HCT116 (cell line): ENCODE results near the gene RFX1. TPM values are rescaled to one million over a fixed set of nuclear protein-coding genes. Genes with fewer than 3 reads are reported as not detected.

Experiments
- ATAC-seq: fragments of 200-7000 bp; cut with Tn5 transposase; 2 replicates; pipeline ENCODE4 v1.9.1; 2020; ENCODE audit warnings: mild to moderate bottlenecking, moderate library complexity
- BruUV-seq: library from RNA; stranded (reverse); fragments of 400-500 nt; replicated peaks from 2 replicates; lab custom pipeline; 2021; lab: Mats Ljungman, UMichigan
- CTCF ChIA-PET: fragments of 300-600 bp; sonication (Branson Sonifier 250); formaldehyde crosslinking; loops from one replicate; lab custom pipeline; 2021; ENCODE audit warnings: antibody characterized with exemption; lab: Charles Lee
- POLR2A ChIA-PET: fragments of 300-600, 350-600 bp; sonication (Branson Sonifier 250); formaldehyde crosslinking; loops from one replicate; lab custom pipeline; 2021; ENCODE audit warnings: antibody characterized with exemption; lab: Charles Lee
- RAD21 ChIA-PET, 2 experiments: fragments of 300-600 bp; sonication (Branson Sonifier 250); formaldehyde crosslinking; loops; one replicate each; lab custom pipeline; 2023; ENCODE audit warnings: low total read pairs in 2 of 2; ENCODE audit not compliant: uncharacterized antibody in 2 of 2, unreplicated experiment in 2 of 2, low non-redundant PET in 1 of 2; lab: Charles Lee
- DNase-seq: peaks from one replicate; pipeline ENCODE4 v3.0.0-alpha.2; 2010; ENCODE audit warnings: low read depth, low spot score
- H2AFZ ChIP-seq: fragments of 200-600 bp; shearing (Covaris generic), sonication (generic); 2 replicates; pipeline ENCODE4 v1.6.1; 2017; ENCODE audit warnings: low read depth, mixed run types, mixed read lengths, antibody characterized with exemption, low read length; ENCODE audit not compliant: poor library complexity, severe bottlenecking
- H3K27ac ChIP-seq: 2 replicates; pipeline ENCODE4 v1.5.1; 2012; ENCODE audit warnings: low read depth, low read length
- H3K27me3 ChIP-seq: fragments of 200-600 bp; sonication (generic); 2 replicates; pipeline ENCODE4 v1.6.1; 2016; ENCODE audit warnings: mixed run types, low read length, mixed read lengths; ENCODE audit not compliant: insufficient read depth
- H3K36me3 ChIP-seq, 2 experiments: fragments of 200-500 bp in 1 of 2; fragments of 200-600 bp in 1 of 2; sonication (Bioruptor generic) in 1 of 2; sonication (generic) in 1 of 2; 2 replicates each; pipeline versions ENCODE4 v1.5.1 to v1.6.1; 2014 to 2016; ENCODE audit warnings: low read length in 2 of 2, inconsistent platforms in 1 of 2, mixed read lengths in 1 of 2, mixed run types in 1 of 2; ENCODE audit not compliant: insufficient read depth in 2 of 2, control insufficient read depth in 1 of 2
- H3K4me1 ChIP-seq, 2 experiments: fragments of 200-600 bp in 1 of 2; sonication (generic) in 1 of 2; 2 replicates each; pipeline versions ENCODE4 v1.5.1 to v1.6.1; 2012 to 2017; ENCODE audit warnings: low read length in 2 of 2, inconsistent platforms in 1 of 2, mild to moderate bottlenecking in 1 of 2, mixed read lengths in 1 of 2, mixed run types in 1 of 2, moderate library complexity in 1 of 2; ENCODE audit not compliant: insufficient read depth in 2 of 2, control insufficient read depth in 1 of 2
- H3K4me2 ChIP-seq: fragments of 200-600 bp; sonication (generic); 2 replicates; pipeline ENCODE4 v1.6.1; 2017; ENCODE audit warnings: mixed run types, low read length, mixed read lengths
- H3K4me3 ChIP-seq, 2 experiments: fragments of 200-600 bp in 1 of 2; sonication (generic) in 1 of 2; replicated peaks in 1 of 2; 2 replicates each; pipeline ENCODE4 v1.5.1; 2011 to 2016; ENCODE audit warnings: low read length in 2 of 2, control low read depth in 1 of 2, low read depth in 1 of 2, mild to moderate bottlenecking in 1 of 2, mixed read lengths in 1 of 2, mixed run types in 1 of 2
- H3K79me2 ChIP-seq: fragments of 200-600 bp; sonication (generic); 2 replicates; pipeline ENCODE4 v1.6.1; 2017; ENCODE audit warnings: mild to moderate bottlenecking, mixed run types, low read length, moderate library complexity, mixed read lengths; ENCODE audit not compliant: insufficient read depth
- H3K9ac ChIP-seq: fragments of 200-600 bp; sonication (generic); 2 replicates; pipeline ENCODE4 v1.6.1; 2016; ENCODE audit warnings: low read length, mixed read lengths
- H3K9me2 ChIP-seq: fragments of 200-600 bp; sonication (generic), shearing (Covaris generic); 2 replicates; pipeline ENCODE4 v1.6.1; 2017; ENCODE audit warnings: mixed run types, mild to moderate bottlenecking, moderate library complexity; ENCODE audit not compliant: insufficient read depth
- H3K9me3 ChIP-seq, 2 experiments: fragments of 200-500 bp in 1 of 2; fragments of 200-600 bp in 1 of 2; sonication (Bioruptor generic) in 1 of 2; sonication (generic) in 1 of 2; 2 replicates each; pipeline ENCODE4 v1.6.1; 2014 to 2017; ENCODE audit warnings: low read length in 2 of 2, mixed read lengths in 2 of 2, inconsistent platforms in 1 of 2, low read depth in 1 of 2, mild to moderate bottlenecking in 1 of 2, mixed run types in 1 of 2, moderate library complexity in 1 of 2; ENCODE audit not compliant: control insufficient read depth in 1 of 2, insufficient read depth in 1 of 2
- H4K20me1 ChIP-seq: fragments of 200-600 bp; sonication (generic), shearing (Covaris generic); 2 replicates; pipeline ENCODE4 v1.6.1; 2017; ENCODE audit warnings: mixed run types, mild to moderate bottlenecking, moderate library complexity; ENCODE audit not compliant: insufficient read depth
- CBX3 ChIP-seq: IDR thresholded peaks from 2 replicates; pipeline ENCODE4 v1.6.1; 2012; ENCODE audit warnings: low read depth
- CEBPB ChIP-seq: IDR thresholded peaks from 2 replicates; pipeline ENCODE4 v1.6.1; 2012; ENCODE audit warnings: low read depth
- EGR1 ChIP-seq: IDR thresholded peaks from 2 replicates; pipeline ENCODE4 v1.6.1; 2012; ENCODE audit warnings: low read depth
- EZH2 ChIP-seq: fragments of 200-600 bp; sonication (generic); IDR thresholded peaks from 2 replicates; pipeline ENCODE4 v1.6.1; 2017; ENCODE audit warnings: antibody characterized with exemption, mixed run types
- EZH2phosphoT487 ChIP-seq: fragments of 200-600 bp; IDR thresholded peaks from 2 replicates; pipeline ENCODE4 v1.6.1; 2018; ENCODE audit warnings: antibody characterized with exemption, borderline replicate concordance
- FOSL1 ChIP-seq: IDR thresholded peaks from 2 replicates; pipeline ENCODE4 v1.6.1; 2012; ENCODE audit warnings: low read depth
- JUND ChIP-seq: IDR thresholded peaks from 2 replicates; pipeline ENCODE4 v1.6.1; 2012
- POLR2A ChIP-seq: IDR thresholded peaks from 2 replicates; pipeline ENCODE4 v1.7.0; 2011; ENCODE audit warnings: borderline replicate concordance; ENCODE audit not compliant: insufficient read depth, insufficient read length; ENCODE audit errors: extremely low read depth
- POLR2AphosphoS5 ChIP-seq: IDR thresholded peaks from 2 replicates; pipeline ENCODE4 v1.6.1; 2011; ENCODE audit warnings: mild to moderate bottlenecking, low read depth, low read length, moderate library complexity
- SIN3A ChIP-seq: IDR thresholded peaks from 2 replicates; pipeline ENCODE4 v1.6.1; 2012; ENCODE audit warnings: low read depth
- SRF ChIP-seq: IDR thresholded peaks from 2 replicates; pipeline ENCODE4 v1.6.1; 2012; ENCODE audit warnings: low read depth
- TCF7L2 ChIP-seq: IDR thresholded peaks from 2 replicates; pipeline ENCODE4 v1.7.0; 2011; ENCODE audit warnings: borderline replicate concordance, inconsistent platforms; ENCODE audit not compliant: insufficient read depth, insufficient read length; ENCODE audit errors: extremely low read depth
- YY1 ChIP-seq: IDR thresholded peaks from 2 replicates; pipeline ENCODE4 v1.6.1; 2011; ENCODE audit warnings: low read length, low read depth, moderate library complexity, mild to moderate bottlenecking; ENCODE audit not compliant: insufficient replicate concordance; ENCODE audit errors: extremely low read depth
- ZFX ChIP-seq: fragments of 450-650 bp; IDR thresholded peaks from 2 replicates; pipeline ENCODE4 v1.6.1; 2017
- ZNF274 ChIP-seq: fragments of 200-500 bp; sonication (Bioruptor generic); IDR thresholded peaks from 2 replicates; pipeline ENCODE4 v1.6.1; 2014; ENCODE audit warnings: mild to moderate bottlenecking, low read depth, low read length, inconsistent platforms
- intact Hi-C: fragments of 100-400 bp; cut with micrococcal nuclease; formaldehyde crosslinking; loops from 2 replicates; pipeline ENCODE4 v1.10.0; 2022
- total RNA-seq: library from RNA; stranded (reverse); gene quantifications from one replicate; pipeline ENCODE4 v1.2.1, GENCODE V29; 2021; ENCODE audit not compliant: unreplicated experiment
- TF ChIP-seq, protein P1 (sequence below): IDR thresholded peaks from 2 replicates; pipeline ENCODE4 v1.6.1; 2011; ENCODE audit warnings: mild to moderate bottlenecking, low read length, moderate library complexity; ENCODE audit not compliant: insufficient replicate concordance; ENCODE audit errors: extremely low read depth
- TF ChIP-seq, protein P2 (sequence below): IDR thresholded peaks from 2 replicates; pipeline ENCODE4 v1.6.1; 2012
- TF ChIP-seq, protein P3 (sequence below): IDR thresholded peaks from 2 replicates; pipeline ENCODE4 v1.6.1; 2012; ENCODE audit warnings: low read depth
- TF ChIP-seq, protein P4 (sequence below): IDR thresholded peaks from 2 replicates; pipeline ENCODE4 v1.6.1; 2012

The RFX1 gene
- total RNA-seq, 1 experiment from 2014 or later: 16.3 TPM

DNA sequence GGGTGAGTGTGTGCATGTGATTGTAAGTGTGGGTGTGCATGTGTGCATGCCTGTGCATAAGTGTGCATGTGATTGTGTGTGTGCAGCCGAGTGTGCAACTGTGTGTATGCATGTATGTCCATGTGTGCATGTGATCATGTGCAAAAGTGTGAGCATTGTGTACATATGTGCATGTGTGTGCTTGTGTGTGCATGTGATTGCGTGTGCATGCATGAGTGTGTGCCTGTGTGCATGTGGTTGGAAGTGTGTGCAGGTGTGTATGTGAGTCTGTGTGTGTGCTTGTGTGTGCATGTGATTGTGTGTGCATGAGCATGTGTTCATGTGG lies 71.4 kb downstream of the RFX1 start:
- ChIA-PET RAD21 (no interaction called here), CTCF (no interaction called here), POLR2A (no interaction called here)
- no peak for ATAC-seq
- Histone ChIP-seq H3K4me1 (no peaks in the 10 kb centered on the region), H3K27me3 (no peaks in the 10 kb centered on the region), H3K9me3 (no peaks in the 10 kb centered on the region), H2AFZ (no peak overlapping the region), H3K9me2 (no peaks in the 10 kb centered on the region), H3K4me2 (no peak overlapping the region), H3K27ac (no peak overlapping the region), H3K36me3 (no peaks in the 10 kb centered on the region), H3K4me3 (no peak overlapping the region), H4K20me1 (no peaks in the 10 kb centered on the region), H3K9ac (no peak overlapping the region), H3K79me2 (no peaks in the 10 kb centered on the region)
- intact Hi-C loops: no loop called here
- TF ChIP-seq CEBPB (no peak), JUND (no peak), EZH2phosphoT487 (no peak), SRF (no peak), FOSL1 (no peak), CBX3 (no peak), ZFX (no peak), TCF7L2 (no peak), POLR2AphosphoS5 (no peak), POLR2A (no peak), SIN3A (no peak), EZH2 (no peak), YY1 (no peak), ZNF274 (no peak), EGR1 (no peak)
- TF ChIP-seq, protein P1, sequence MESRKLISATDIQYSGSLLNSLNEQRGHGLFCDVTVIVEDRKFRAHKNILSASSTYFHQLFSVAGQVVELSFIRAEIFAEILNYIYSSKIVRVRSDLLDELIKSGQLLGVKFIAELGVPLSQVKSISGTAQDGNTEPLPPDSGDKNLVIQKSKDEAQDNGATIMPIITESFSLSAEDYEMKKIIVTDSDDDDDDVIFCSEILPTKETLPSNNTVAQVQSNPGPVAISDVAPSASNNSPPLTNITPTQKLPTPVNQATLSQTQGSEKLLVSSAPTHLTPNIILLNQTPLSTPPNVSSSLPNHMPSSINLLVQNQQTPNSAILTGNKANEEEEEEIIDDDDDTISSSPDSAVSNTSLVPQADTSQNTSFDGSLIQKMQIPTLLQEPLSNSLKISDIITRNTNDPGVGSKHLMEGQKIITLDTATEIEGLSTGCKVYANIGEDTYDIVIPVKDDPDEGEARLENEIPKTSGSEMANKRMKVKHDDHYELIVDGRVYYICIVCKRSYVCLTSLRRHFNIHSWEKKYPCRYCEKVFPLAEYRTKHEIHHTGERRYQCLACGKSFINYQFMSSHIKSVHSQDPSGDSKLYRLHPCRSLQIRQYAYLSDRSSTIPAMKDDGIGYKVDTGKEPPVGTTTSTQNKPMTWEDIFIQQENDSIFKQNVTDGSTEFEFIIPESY: no peak
- TF ChIP-seq, protein P2, sequence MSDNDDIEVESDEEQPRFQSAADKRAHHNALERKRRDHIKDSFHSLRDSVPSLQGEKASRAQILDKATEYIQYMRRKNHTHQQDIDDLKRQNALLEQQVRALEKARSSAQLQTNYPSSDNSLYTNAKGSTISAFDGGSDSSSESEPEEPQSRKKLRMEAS: no peak
- TF ChIP-seq, protein P3, sequence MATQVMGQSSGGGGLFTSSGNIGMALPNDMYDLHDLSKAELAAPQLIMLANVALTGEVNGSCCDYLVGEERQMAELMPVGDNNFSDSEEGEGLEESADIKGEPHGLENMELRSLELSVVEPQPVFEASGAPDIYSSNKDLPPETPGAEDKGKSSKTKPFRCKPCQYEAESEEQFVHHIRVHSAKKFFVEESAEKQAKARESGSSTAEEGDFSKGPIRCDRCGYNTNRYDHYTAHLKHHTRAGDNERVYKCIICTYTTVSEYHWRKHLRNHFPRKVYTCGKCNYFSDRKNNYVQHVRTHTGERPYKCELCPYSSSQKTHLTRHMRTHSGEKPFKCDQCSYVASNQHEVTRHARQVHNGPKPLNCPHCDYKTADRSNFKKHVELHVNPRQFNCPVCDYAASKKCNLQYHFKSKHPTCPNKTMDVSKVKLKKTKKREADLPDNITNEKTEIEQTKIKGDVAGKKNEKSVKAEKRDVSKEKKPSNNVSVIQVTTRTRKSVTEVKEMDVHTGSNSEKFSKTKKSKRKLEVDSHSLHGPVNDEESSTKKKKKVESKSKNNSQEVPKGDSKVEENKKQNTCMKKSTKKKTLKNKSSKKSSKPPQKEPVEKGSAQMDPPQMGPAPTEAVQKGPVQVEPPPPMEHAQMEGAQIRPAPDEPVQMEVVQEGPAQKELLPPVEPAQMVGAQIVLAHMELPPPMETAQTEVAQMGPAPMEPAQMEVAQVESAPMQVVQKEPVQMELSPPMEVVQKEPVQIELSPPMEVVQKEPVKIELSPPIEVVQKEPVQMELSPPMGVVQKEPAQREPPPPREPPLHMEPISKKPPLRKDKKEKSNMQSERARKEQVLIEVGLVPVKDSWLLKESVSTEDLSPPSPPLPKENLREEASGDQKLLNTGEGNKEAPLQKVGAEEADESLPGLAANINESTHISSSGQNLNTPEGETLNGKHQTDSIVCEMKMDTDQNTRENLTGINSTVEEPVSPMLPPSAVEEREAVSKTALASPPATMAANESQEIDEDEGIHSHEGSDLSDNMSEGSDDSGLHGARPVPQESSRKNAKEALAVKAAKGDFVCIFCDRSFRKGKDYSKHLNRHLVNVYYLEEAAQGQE: no peak
- TF ChIP-seq, protein P4, sequence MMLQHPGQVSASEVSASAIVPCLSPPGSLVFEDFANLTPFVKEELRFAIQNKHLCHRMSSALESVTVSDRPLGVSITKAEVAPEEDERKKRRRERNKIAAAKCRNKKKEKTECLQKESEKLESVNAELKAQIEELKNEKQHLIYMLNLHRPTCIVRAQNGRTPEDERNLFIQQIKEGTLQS: no peak
- DNase-seq: no peak
- no TSS peak for BruUV-seq
